H1 (cell line): ENCODE measurements around the gene FOXO1. TPM values are rescaled to one million over a fixed set of nuclear protein-coding genes. Genes with fewer than 3 reads are reported as not detected.

Experiments
- CTCF ChIA-PET: fragments of 300-600 bp; sonication (Branson Sonifier 250); formaldehyde crosslinking; loops from one replicate; lab custom pipeline; 2021; ENCODE audit not compliant: partially characterized antibody; lab: Charles Lee
- POLR2A ChIA-PET: fragments of 300-600 bp; sonication (Branson Sonifier 250); formaldehyde crosslinking; loops from one replicate; lab custom pipeline; 2021; ENCODE audit warnings: inconsistent platforms; ENCODE audit not compliant: partially characterized antibody; lab: Charles Lee
- DNase-seq, 2 experiments: peaks; one replicate each; pipeline versions ENCODE4 v3.0.0 to v3.0.0-alpha.2; 2010 to 2022; ENCODE audit warnings: low spot score in 2 of 2, low read depth in 1 of 2, mixed read lengths in 1 of 2
- FAIRE-seq: peaks from 2 replicates; lab custom pipeline; 2011; peaks lifted over from hg19 to GRCh38; lab: Jason Lieb, UNC
- H2AFZ ChIP-seq: 2 replicates; pipeline ENCODE4 v1.8.1; 2012; ENCODE audit warnings: low read length, inconsistent platforms
- H2AK5ac ChIP-seq: 2 replicates; pipeline ENCODE4 v1.6.1; 2013; ENCODE audit warnings: low read depth, low read length
- H2BK120ac ChIP-seq: replicated peaks from 2 replicates; pipeline ENCODE3; 2013; ENCODE audit warnings: low read depth, low read length, inconsistent platforms
- H2BK12ac ChIP-seq: 2 replicates; pipeline ENCODE4 v1.6.1; 2013; ENCODE audit warnings: low read depth, low read length
- H2BK15ac ChIP-seq: 2 replicates; pipeline ENCODE4 v1.6.1; 2013; ENCODE audit warnings: low read length
- H2BK20ac ChIP-seq: 2 replicates; pipeline ENCODE4 v1.6.1; 2013; ENCODE audit warnings: low read length
- H2BK5ac ChIP-seq: 2 replicates; pipeline ENCODE4 v1.6.1; 2013; ENCODE audit warnings: low read depth, low read length
- H3K14ac ChIP-seq: 2 replicates; pipeline ENCODE4 v1.6.1; 2013; ENCODE audit warnings: inconsistent platforms; ENCODE audit not compliant: insufficient read length
- H3K18ac ChIP-seq: 2 replicates; pipeline ENCODE4 v1.6.1; 2013; ENCODE audit warnings: low read length; ENCODE audit errors: extremely low read depth
- H3K23ac ChIP-seq: 2 replicates; pipeline ENCODE4 v1.6.1; 2013; ENCODE audit warnings: inconsistent platforms; ENCODE audit not compliant: insufficient read length
- H3K23me2 ChIP-seq: 2 replicates; pipeline ENCODE4 v1.6.1; 2013; ENCODE audit warnings: low read depth, low read length
- H3K27ac ChIP-seq: 2 replicates; pipeline ENCODE4 v1.6.1; 2011; ENCODE audit warnings: low read depth, low read length, inconsistent platforms
- H3K27me3 ChIP-seq, 4 experiments: replicated peaks in 1 of 4; 1 replicate in 1 of 4; 2 replicates in 3 of 4; pipeline versions ENCODE4 v1.6.1 to v1.8.1; 2011 to 2013; ENCODE audit warnings: low read length in 3 of 4, mild to moderate bottlenecking in 3 of 4, inconsistent platforms in 2 of 4, mixed read lengths in 2 of 4, moderate library complexity in 1 of 4; ENCODE audit not compliant: control insufficient read depth in 3 of 4, insufficient read depth in 3 of 4; ENCODE audit errors: extremely low read depth in 1 of 4
- H3K36me3 ChIP-seq, 4 experiments: 2 replicates each; pipeline versions ENCODE4 v1.6.1 to v1.8.1; 2011 to 2013; ENCODE audit warnings: mild to moderate bottlenecking in 4 of 4, low read length in 3 of 4, moderate library complexity in 2 of 4, control low read depth in 1 of 4, inconsistent platforms in 1 of 4; ENCODE audit not compliant: insufficient read depth in 4 of 4, control insufficient read depth in 2 of 4
- H3K4ac ChIP-seq: replicated peaks from 2 replicates; pipeline ENCODE3; 2013; ENCODE audit warnings: low read length, low read depth, mixed read lengths, inconsistent platforms; ENCODE audit not compliant: insufficient read length
- H3K4me1 ChIP-seq, 4 experiments: replicated peaks in 1 of 4; 1 replicate in 1 of 4; 2 replicates in 3 of 4; pipeline versions ENCODE4 v1.6.1 to v1.8.1; 2011 to 2013; ENCODE audit warnings: low read length in 3 of 4, inconsistent platforms in 2 of 4, mixed read lengths in 1 of 4; ENCODE audit not compliant: insufficient read depth in 4 of 4, control insufficient read depth in 3 of 4
- H3K4me2 ChIP-seq, 2 experiments: 2 replicates each; pipeline versions ENCODE4 v1.6.1 to v1.8.1; 2011 to 2013; ENCODE audit warnings: low read depth in 2 of 2, low read length in 2 of 2, control low read depth in 1 of 2, inconsistent platforms in 1 of 2, mild to moderate bottlenecking in 1 of 2; ENCODE audit not compliant: insufficient read depth in 1 of 2
- H3K4me3 ChIP-seq, 4 experiments: fragments of 200-600, 300-600 bp in 1 of 4; sonication (generic), shearing (Covaris generic), sonication (Bioruptor Twin) in 1 of 4; 2 replicates each; pipeline versions ENCODE4 v1.5.1 to v1.8.1; 2011 to 2016; ENCODE audit warnings: low read length in 4 of 4, low read depth in 3 of 4, control low read depth in 2 of 4, inconsistent platforms in 2 of 4, mild to moderate bottlenecking in 2 of 4, mixed read lengths in 1 of 4, moderate library complexity in 1 of 4; ENCODE audit not compliant: insufficient read depth in 2 of 4; ENCODE audit errors: extremely low read depth in 1 of 4
- H3K56ac ChIP-seq: replicated peaks from 2 replicates; pipeline ENCODE3; 2013; ENCODE audit warnings: low read depth, mild to moderate bottlenecking, mixed read lengths, low read length, inconsistent platforms; ENCODE audit not compliant: insufficient read length
- H3K79me1 ChIP-seq: 2 replicates; pipeline ENCODE4 v1.6.1; 2013; ENCODE audit warnings: low read depth, low read length, control low read depth
- H3K79me2 ChIP-seq, 2 experiments: 2 replicates each; pipeline versions ENCODE4 v1.6.1 to v1.8.1; 2012 to 2013; ENCODE audit warnings: low read length in 2 of 2, mild to moderate bottlenecking in 2 of 2, inconsistent platforms in 1 of 2; ENCODE audit not compliant: insufficient read depth in 2 of 2, control insufficient read depth in 1 of 2
- H3K9ac ChIP-seq, 4 experiments: replicated peaks in 1 of 4; 1 replicate in 1 of 4; 2 replicates in 3 of 4; pipeline versions ENCODE4 v1.6.1 to v1.8.1; 2011 to 2013; ENCODE audit warnings: low read depth in 3 of 4, low read length in 3 of 4, control low read depth in 2 of 4, mild to moderate bottlenecking in 2 of 4, moderate library complexity in 2 of 4, inconsistent platforms in 1 of 4; ENCODE audit errors: extremely low read depth in 1 of 4
- H3K9me3 ChIP-seq, 2 experiments: 2 replicates each; pipeline versions ENCODE4 v1.6.1 to v1.8.1; 2012 to 2013; ENCODE audit warnings: mild to moderate bottlenecking in 2 of 2, moderate library complexity in 2 of 2, control low read depth in 1 of 2, inconsistent platforms in 1 of 2, low read depth in 1 of 2, low read length in 1 of 2, mixed read lengths in 1 of 2; ENCODE audit not compliant: insufficient read depth in 2 of 2
- H4K20me1 ChIP-seq, 2 experiments: replicated peaks in 1 of 2; 2 replicates each; pipeline versions ENCODE3 to v1.8.1; 2011 to 2013; ENCODE audit warnings: inconsistent platforms in 2 of 2, low read length in 2 of 2, mild to moderate bottlenecking in 1 of 2; ENCODE audit not compliant: insufficient read depth in 2 of 2, control insufficient read depth in 1 of 2
- H4K5ac ChIP-seq: 2 replicates; pipeline ENCODE4 v1.6.1; 2013; ENCODE audit warnings: low read length, low read depth, mixed read lengths, inconsistent platforms; ENCODE audit not compliant: insufficient read length
- H4K8ac ChIP-seq: 2 replicates; pipeline ENCODE4 v1.8.0; 2013; ENCODE audit warnings: mild to moderate bottlenecking, moderate library complexity, low read length, inconsistent platforms; ENCODE audit not compliant: insufficient read depth; ENCODE audit errors: extremely low read depth
- H4K91ac ChIP-seq: replicated peaks from 2 replicates; pipeline ENCODE3; 2013; ENCODE audit warnings: low read length, mixed read lengths, inconsistent platforms; ENCODE audit not compliant: insufficient read length
- KDM4A ChIP-seq: IDR thresholded peaks from one replicate; pipeline ENCODE4 v1.7.1; 2012; ENCODE audit warnings: low read depth, mild to moderate bottlenecking, moderate library complexity, low read length, inconsistent platforms; ENCODE audit not compliant: severe bottlenecking
- NANOG ChIP-seq: IDR thresholded peaks from 2 replicates; pipeline ENCODE4 v1.6.1; 2011; ENCODE audit warnings: low read length, low read depth, mild to moderate bottlenecking, inconsistent platforms; ENCODE audit not compliant: insufficient read depth, poor library complexity, severe bottlenecking
- POLR2AphosphoS5 ChIP-seq: IDR thresholded peaks from 2 replicates; pipeline ENCODE4 v1.6.1; 2011; ENCODE audit warnings: low read depth, low read length
- SIN3A ChIP-seq, 2 experiments: IDR thresholded peaks in 1 of 2; conservative IDR thresholded peaks in 1 of 2; 2 replicates each; pipeline ENCODE4 v1.6.1; 2011 to 2012; ENCODE audit warnings: low read length in 2 of 2, improper control_type of control experiment in 1 of 2, low read depth in 1 of 2, mild to moderate bottlenecking in 1 of 2
- SUZ12 ChIP-seq: fragments of 200-600 bp; sonication (generic); IDR thresholded peaks from 2 replicates; pipeline ENCODE4 v1.6.1; 2012; ENCODE audit warnings: mild to moderate bottlenecking, inconsistent platforms, low read length, moderate library complexity, mixed read lengths
- TAF1 ChIP-seq: IDR thresholded peaks from 2 replicates; pipeline ENCODE4 v1.6.1; 2011; ENCODE audit warnings: mild to moderate bottlenecking, low read depth, low read length
- WGBS, 2 experiments: shearing (Covaris generic) in 1 of 2; methylation state at CpG; one replicate each; pipeline versions ENCODE4 v1.1.6 to v1.1.7; 2013 to 2015; ENCODE audit warnings: low lambda C conversion rate in 2 of 2, mixed read lengths in 2 of 2, inconsistent platforms in 1 of 2, low coverage in 1 of 2, missing lambda C conversion rate in 1 of 2; ENCODE audit not compliant: insufficient replicate concordance in 2 of 2, insufficient coverage in 1 of 2, insufficient read length in 1 of 2; ENCODE audit errors: extremely low coverage in 1 of 2, missing lambda C conversion rate in 1 of 2; 5-methylcytosine and 5-hydroxymethylcytosine counted together
- polyA plus RNA-seq, 7 experiments: library from polyadenylated mRNA; depleted of rRNA in 3 of 7; stranded (reverse) in 5 of 7; unstranded in 2 of 7; fragments of >200 nt in 5 of 7; fragments of 200-250 nt in 2 of 7; gene quantifications; 1 replicate in 5 of 7; 2 replicates in 1 of 7; 4 replicates in 1 of 7; pipeline versions ENCODE4 v1.2.1 to v1.2.3, GENCODE V29; 2011 to 2013; ENCODE audit warnings: missing spikeins in 2 of 7, mixed read lengths in 2 of 7
- total RNA-seq: library from RNA; stranded (reverse); fragmentation: NEBNext Ultra II Directional; extraction: Animal tissue kit (Norgen Biotek cat#: 25700); gene quantifications from 2 replicates; pipeline ENCODE4 v1.2.1, GENCODE V29; 2021
- TF ChIP-seq, protein P1 (sequence below): IDR thresholded peaks from 2 replicates; pipeline ENCODE4 v1.6.1; 2011; ENCODE audit warnings: low read length, improper control_type of control experiment

Gene FOXO1
- total and polyA plus RNA-seq, 2 of the 8 experiments (the other 6 are each of a cell fraction or from before 2014, with no cell fraction given) = 35.3 to 56.9 TPM

DNA sequence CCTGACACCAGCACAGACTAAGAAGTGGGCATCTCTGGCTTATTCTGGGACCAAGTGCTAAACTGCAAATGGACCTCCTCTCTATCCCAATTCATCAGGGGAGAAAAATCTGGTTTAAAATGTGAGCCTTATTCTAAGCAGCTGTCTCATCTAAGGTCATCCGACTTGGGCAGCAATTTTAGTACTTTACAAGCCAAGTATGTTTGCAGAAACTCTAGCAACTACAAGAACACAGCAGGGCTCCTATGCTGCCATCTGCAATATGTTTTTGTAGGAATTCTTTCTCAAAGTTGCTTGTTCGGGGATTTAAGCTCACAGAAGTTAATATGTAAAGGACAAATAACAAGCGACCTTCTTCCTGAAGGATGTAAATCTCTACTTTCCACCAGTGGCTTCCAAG is 113.1 kb downstream of the FOXO1 start:
- WGBS, 2 experiments = 92% methylated on average over 3 of the region's 3 CpGs; no CpG with 5 or more reads in 1 of the 2 experiments
- Histone ChIP-seq H2BK20ac (no peak overlapping the region), H3K4me3 (no peak overlapping the region), H3K23me2 (no peaks in the 10 kb centered on the region), H3K79me2 (peaks cover 0 to 51% of the 10 kb centered on the region in 2 experiments; a peak in 3 of 4 replicates), H3K79me1 (peaks cover 4% of the 10 kb centered on the region; the same call in 1 of the 2 replicates), H2BK15ac (no peak overlapping the region), H3K27ac (no peak overlapping the region), H3K56ac (no peak overlapping the region), H2BK12ac (no peak overlapping the region), H4K91ac (no peak overlapping the region), H3K14ac (no peak overlapping the region), H3K4me2 (no peak overlapping the region), H4K20me1 (peaks cover 6 to 8% of the 10 kb centered on the region in 2 experiments), H3K18ac (no peak overlapping the region), H4K5ac (no peak overlapping the region), H3K9ac (no peak overlapping the region), H2BK120ac (no peak overlapping the region), H2AK5ac (no peak overlapping the region), H3K27me3 (no peaks in the 10 kb centered on the region), H3K9me3 (no peaks in the 10 kb centered on the region), H2AFZ (no peak overlapping the region), H3K4me1 (peaks cover 0 to 6% (median 0%) of the 10 kb centered on the region in 4 experiments; a peak in 2 of 7 replicates), H3K4ac (no peak overlapping the region), H2BK5ac (no peak overlapping the region), H3K23ac (no peak overlapping the region), H4K8ac (no peak overlapping the region), H3K36me3 (peaks cover 0 to 8% (median 3%) of the 10 kb centered on the region in 4 experiments; a peak in 4 of 8 replicates)
- CTCF ChIA-PET = interaction anchor here (0.6 to 1.3 kb wide), 2 partner anchors 115 to 637 kb away, joined by 3 to 4 read pairs; no protein-coding TSS in a partner anchor
- DNase-seq = no peak
- POLR2A ChIA-PET = interaction anchor here (0.5 to 0.8 kb wide), 2 partner anchors 9 to 592 kb away, joined by 4 read pairs; no protein-coding TSS in a partner anchor
- FAIRE-seq = no peak
- no peak for TF ChIP-seq SIN3A (conservative IDR thresholded peaks at IDR 0.05 in 1 of 2, IDR thresholded peaks at IDR 0.05 in 1 of 2; ENCODE audit: low read depth in 1 of 2, low read length in 2 of 2)
- TF ChIP-seq, protein P1, sequence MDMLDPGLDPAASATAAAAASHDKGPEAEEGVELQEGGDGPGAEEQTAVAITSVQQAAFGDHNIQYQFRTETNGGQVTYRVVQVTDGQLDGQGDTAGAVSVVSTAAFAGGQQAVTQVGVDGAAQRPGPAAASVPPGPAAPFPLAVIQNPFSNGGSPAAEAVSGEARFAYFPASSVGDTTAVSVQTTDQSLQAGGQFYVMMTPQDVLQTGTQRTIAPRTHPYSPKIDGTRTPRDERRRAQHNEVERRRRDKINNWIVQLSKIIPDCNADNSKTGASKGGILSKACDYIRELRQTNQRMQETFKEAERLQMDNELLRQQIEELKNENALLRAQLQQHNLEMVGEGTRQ = no peak
- TF ChIP-seq NANOG = no peak
- TF ChIP-seq KDM4A = no peak
- 0 out of 2 replicates have a peak, but pooled peaks have one; percentile 2 for TF ChIP-seq POLR2AphosphoS5
- TF ChIP-seq SUZ12 = no peak
- no peak for TF ChIP-seq TAF1
